HepG2 (cell line): ENCODE data around the gene ZNF512B. TPM values are rescaled to one million over a fixed set of nuclear protein-coding genes. Genes with fewer than 3 reads are reported as not detected.
"Not testable (repeated sequence)": the region's sequence is repeated elsewhere in the genome, so short reads cannot be mapped to it uniquely, and the experiment has no call there.

Experiments
- ATAC-seq: fragments of 200-7000 bp; cut with Tn5 transposase; 3 replicates; pipeline ENCODE4 v1.9.1; 2020; ENCODE audit warnings: mild to moderate bottlenecking, moderate library complexity
- BruUV-seq: library from RNA; stranded (reverse); fragments of 400-500 nt; replicated peaks from 2 replicates; lab custom pipeline; 2021; lab: Mats Ljungman, UMichigan
- CTCF ChIA-PET: fragments of 300-600 bp; formaldehyde crosslinking; extraction: SDS; loops from one replicate; lab custom pipeline; 2021; ENCODE audit warnings: low total read pairs, inconsistent platforms, low intra/inter-chr PET ratio; lab: Yijun Ruan, JAX
- POLR2A ChIA-PET: fragments of 350-600 bp; sonication (Branson Sonifier 250); formaldehyde crosslinking; loops from one replicate; lab custom pipeline; 2020; ENCODE audit warnings: antibody characterized with exemption, inconsistent platforms; lab: Yijun Ruan, JAX
- DNase-seq: peaks from one replicate; pipeline ENCODE4 v3.0.0-alpha.2; 2015; ENCODE audit warnings: low spot score
- FAIRE-seq: peaks from 3 replicates; lab custom pipeline; 2011; peaks lifted over from hg19 to GRCh38; lab: Jason Lieb, UNC
- H2AFZ ChIP-seq: one replicate; pipeline ENCODE4 v1.6.1; 2011; ENCODE audit warnings: low read length, inconsistent platforms
- H3K27ac ChIP-seq: fragments of 300-600 bp; 3 replicates; pipeline ENCODE4 v1.8.0; 2011; ENCODE audit warnings: mixed run types, mild to moderate bottlenecking, mixed read lengths, low read length, inconsistent platforms; ENCODE audit not compliant: insufficient read depth; ENCODE audit errors: extremely low read length
- H3K27me3 ChIP-seq, 2 experiments: fragments of 200-600 bp in 1 of 2; 2 replicates in 1 of 2; 3 replicates in 1 of 2; pipeline versions ENCODE4 v1.6.0 to v1.8.0; 2011; ENCODE audit warnings: low read length in 2 of 2, mild to moderate bottlenecking in 2 of 2, moderate library complexity in 2 of 2, inconsistent platforms in 1 of 2; ENCODE audit not compliant: insufficient read depth in 2 of 2, control insufficient read depth in 1 of 2
- H3K36me3 ChIP-seq, 2 experiments: fragments of 200-600 bp in 1 of 2; replicated peaks in 1 of 2; 2 replicates in 1 of 2; 3 replicates in 1 of 2; pipeline versions ENCODE4 v1.5.1 to v1.8.0; 2011; ENCODE audit warnings: low read length in 2 of 2, inconsistent platforms in 1 of 2; ENCODE audit not compliant: insufficient read depth in 2 of 2, control insufficient read depth in 1 of 2
- H3K4me1 ChIP-seq: 2 replicates; pipeline ENCODE4 v1.5.1; 2012; ENCODE audit warnings: low read length, inconsistent platforms; ENCODE audit not compliant: insufficient read depth
- H3K4me2 ChIP-seq: 2 replicates; pipeline ENCODE4 v1.6.0; 2011; ENCODE audit warnings: low read depth, low read length, inconsistent platforms
- H3K4me3 ChIP-seq, 3 experiments: fragments of 200-600 bp in 1 of 3; sonication (generic), shearing (Covaris generic) in 1 of 3; replicated peaks in 1 of 3; 2 replicates each; pipeline ENCODE4 v1.5.1; 2011 to 2016; ENCODE audit warnings: low read length in 3 of 3, inconsistent platforms in 2 of 3, low read depth in 2 of 3, mild to moderate bottlenecking in 2 of 3, control low read depth in 1 of 3, mixed read lengths in 1 of 3; ENCODE audit not compliant: insufficient read depth in 1 of 3
- H3K79me2 ChIP-seq: one replicate; pipeline ENCODE4 v1.6.1; 2011; ENCODE audit warnings: low read length, inconsistent platforms; ENCODE audit not compliant: insufficient read depth
- H3K9ac ChIP-seq: 2 replicates; pipeline ENCODE4 v1.6.0; 2011; ENCODE audit warnings: mild to moderate bottlenecking, low read depth, low read length, inconsistent platforms; ENCODE audit not compliant: insufficient read depth
- H3K9me3 ChIP-seq: 2 replicates; pipeline ENCODE4 v1.5.1; 2012; ENCODE audit warnings: mild to moderate bottlenecking, low read length
- H4K20me1 ChIP-seq: 2 replicates; pipeline ENCODE4 v1.6.0; 2011; ENCODE audit warnings: inconsistent platforms, mild to moderate bottlenecking, low read length, moderate library complexity; ENCODE audit not compliant: insufficient read depth
- DZIP1 ChIP-seq: sonication (generic); formaldehyde crosslinking; IDR thresholded peaks from 2 replicates; pipeline ENCODE4 v1.5.0; 2020; ENCODE audit warnings: mild to moderate bottlenecking, missing genetic modification reagents
- PCBP1 ChIP-seq: fragments of 200-400 bp; formaldehyde crosslinking; IDR thresholded peaks from 2 replicates; pipeline ENCODE4 v1.6.1; 2017; ENCODE audit warnings: mild to moderate bottlenecking, low read depth, low read length, borderline replicate concordance
- RBFOX2 ChIP-seq: fragments of 200-400 bp; formaldehyde crosslinking; IDR thresholded peaks from 2 replicates; pipeline ENCODE4 v1.6.1; 2017; ENCODE audit warnings: low read depth, mild to moderate bottlenecking, low read length
- ZFP91 ChIP-seq: sonication (generic); formaldehyde crosslinking; IDR thresholded peaks from 2 replicates; pipeline ENCODE4 v1.9.0; 2022; ENCODE audit warnings: missing genetic modification reagents, mild to moderate bottlenecking, borderline replicate concordance
- WGBS: methylation state at CpG from one replicate; pipeline ENCODE4 v1.1.6; 2017; ENCODE audit warnings: low lambda C conversion rate; 5-methylcytosine and 5-hydroxymethylcytosine counted together
- in situ Hi-C: cut with HindIII; loops from 2 replicates; pipeline ENCODE4 v1.10.0; 2017; ENCODE audit warnings: low pct_unique_long_range_greater_than_20kb; ENCODE audit not compliant: extremely low pct_ligation_motif_present
- intact Hi-C: fragments of 100-400 bp; cut with micrococcal nuclease; formaldehyde crosslinking; loops from one replicate; pipeline ENCODE4 v1.10.0; 2022; ENCODE audit not compliant: unreplicated experiment
- polyA plus RNA-seq, 8 experiments: library from polyadenylated mRNA; depleted of rRNA in 3 of 8; stranded (reverse) in 7 of 8; unstranded in 1 of 8; fragments of >200 nt; fragmentation: Illumina TruSeq in 4 of 8; extraction: Trizol in 4 of 8; gene quantifications; 2 replicates each; pipeline versions ENCODE4 v1.2.1 to v1.2.3, GENCODE V29; 2011 to 2016; ENCODE audit warnings: low read depth in 4 of 8, missing spikeins in 1 of 8, mixed read lengths in 1 of 8; ENCODE audit not compliant: insufficient read depth in 1 of 8
- total RNA-seq, 5 experiments: library from RNA; depleted of rRNA; stranded (reverse); fragments of >200 nt; fragmentation: Illumina TruSeq; extraction: Trizol; gene quantifications; 2 replicates each; pipeline ENCODE4 v1.2.3, GENCODE V29; 2016; ENCODE audit warnings: low read depth in 1 of 5

The ZNF512B gene
- total and polyA plus RNA-seq, 2 of the 13 experiments (the other 11 are each of a cell fraction or from before 2014, with no cell fraction given), result 11.5 to 30.6 TPM

DNA sequence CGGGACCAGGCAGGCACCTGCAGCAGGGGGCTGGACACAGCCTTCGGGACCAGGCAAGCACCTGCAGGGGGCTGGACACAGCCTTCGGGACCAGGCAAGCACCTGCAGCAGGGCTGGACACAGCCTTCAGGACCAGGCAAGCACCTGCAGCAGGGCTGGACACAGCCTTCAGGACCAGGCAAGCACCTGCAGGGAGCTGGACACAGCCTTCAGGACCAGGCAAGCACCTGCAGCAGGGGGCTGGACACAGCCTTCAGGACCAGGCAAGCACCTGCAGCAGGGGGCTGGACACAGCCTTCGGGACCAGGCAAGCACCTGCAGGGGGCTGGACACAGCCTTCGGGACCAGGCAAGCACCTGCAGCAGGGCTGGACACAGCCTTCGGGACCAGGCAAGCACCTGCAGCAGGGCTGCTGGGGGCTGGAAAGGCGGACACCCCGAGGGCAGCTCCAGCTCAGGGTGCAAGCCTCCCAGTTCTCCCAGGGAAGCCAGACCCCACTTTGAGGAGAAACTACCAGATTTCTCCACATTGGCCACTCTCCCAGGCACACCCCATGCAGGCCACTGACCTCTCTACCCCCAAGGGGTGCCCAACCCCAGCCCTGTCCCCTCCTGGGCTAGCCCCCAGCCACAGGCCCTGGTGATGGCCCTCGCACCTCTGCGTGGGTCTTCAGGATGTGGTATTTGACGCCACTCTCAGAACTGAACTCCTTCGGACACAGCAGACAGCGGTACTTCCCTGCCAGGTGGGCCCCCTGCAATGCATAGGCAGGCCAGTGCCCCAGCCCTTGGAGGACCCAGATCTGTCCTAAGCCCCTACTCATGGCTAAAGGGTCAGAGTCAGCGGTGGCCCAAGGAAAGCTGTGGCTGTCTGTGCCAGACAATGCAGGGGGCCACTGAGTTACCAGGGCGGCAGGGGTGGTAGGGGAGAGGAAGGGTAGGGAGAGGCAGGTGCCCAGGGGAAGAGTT lies 8.8 kb downstream of the ZNF512B start:
- in situ Hi-C loops, H3K9ac ChIP-seq, ATAC-seq, FAIRE-seq, H4K20me1 ChIP-seq, H3K27ac ChIP-seq, H3K9me3 ChIP-seq: not testable (repeated sequence)
- WGBS, result 94% methylated on average over 14 of the region's 15 CpGs
- peaks cover 46% of the 10 kb centered on the region in 2 experiments; a peak in 4 of 5 replicates for H3K36me3 ChIP-seq
- 0 out of 2 replicates have a peak, but pooled peaks have one; percentile 4 for TF ChIP-seq PCBP1
- peak; percentile 65 for TF ChIP-seq RBFOX2
- TF ChIP-seq ZFP91 (CRISPR knock-in tag), result 0 out of 2 replicates have a peak, but pooled peaks have one; percentile 10
- 0 out of 2 replicates have a peak, but pooled peaks have one; percentile 34 for TF ChIP-seq DZIP1
- TF ChIP-seq, all 625 proteins: peak for 4; not testable (repeated sequence) for 621
- BruUV-seq, DNase-seq, CTCF ChIA-PET, H2AFZ ChIP-seq, H3K27me3 ChIP-seq, H3K79me2 ChIP-seq, H3K4me3 ChIP-seq, POLR2A ChIA-PET, H3K4me2 ChIP-seq: not testable (repeated sequence)
- H3K4me1 ChIP-seq, result peaks cover 24% of the 10 kb centered on the region
- intact Hi-C loops, result loop anchor here (10.0 kb wide), 1 partner anchor 1596 kb away; the partner anchor contains the start of gene LAMA5
